ENCODE results near the gene CSAG1.
"Not testable (repeated sequence)": the region's sequence is repeated elsewhere in the genome, so short reads cannot be mapped to it uniquely, and the experiment has no call there.

CSAG1 gene

GRCh38 chrX:152700390-152700789 is 33.1 kb downstream of the CSAG1 start:
- DNase-seq (ENCODE audit: low read depth in 2 of 2) = not testable (repeated sequence)

- not testable (repeated sequence) for DNase-seq (ENCODE audit: low read depth in 2 of 2)
Observed at GRCh38 chrX:152697952-152698931, 35.3 kb downstream of the CSAG1 start, which contains the start of gene MAGEA3. MAGEA3 (plus strand) TSS chrX:152698794; CDS start chrX:152700833, 2,039 bp downstream.

GRCh38 chrX:152681012-152681411 is 52.5 kb downstream of the CSAG1 start:
- not testable (repeated sequence) for DNase-seq (ENCODE audit: low read depth in 2 of 2)

Measured in stimulated activated CD8-positive, alpha-beta memory T cell treated with anti-CD3 and anti-CD28 coated beads, Interleukin-15, amount 100 ng/mL, for 48 hours (primary cell).